Endothelial cell of umbilical vein (primary cell): Measurements from ENCODE around the gene OR8G1. TPM values are rescaled to one million over a fixed set of nuclear protein-coding genes. Genes with fewer than 3 reads are reported as not detected.

Experiments
- BruUV-seq: library from RNA; stranded (reverse); fragments of 400-500 nt; replicated peaks from 2 replicates; lab custom pipeline; 2021; lab: Mats Ljungman, UMichigan
- CTCF ChIA-PET: fragments of 300-600, 350-600 bp; sonication (Branson Sonifier 250); formaldehyde crosslinking; loops from one replicate; lab custom pipeline; 2021; ENCODE audit warnings: antibody characterized with exemption, inconsistent platforms; lab: Charles Lee
- POLR2A ChIA-PET: fragments of 300-600, 350-600 bp; sonication (Branson Sonifier 250); formaldehyde crosslinking; loops from one replicate; lab custom pipeline; 2021; ENCODE audit warnings: antibody characterized with exemption, inconsistent platforms; lab: Charles Lee
- DNase-seq: peaks from one replicate; pipeline ENCODE4 v3.0.0-alpha.2; 2011; ENCODE audit warnings: low read depth, low spot score
- FAIRE-seq: peaks from 2 replicates; lab custom pipeline; 2011; peaks lifted over from hg19 to GRCh38; lab: Jason Lieb, UNC
- H2AFZ ChIP-seq: 2 replicates; pipeline ENCODE4 v1.6.0; 2012; ENCODE audit warnings: low read depth, low read length, control low read depth, inconsistent platforms
- H3K27ac ChIP-seq: 2 replicates; pipeline ENCODE4 v1.5.1; 2011; ENCODE audit warnings: low read depth, mild to moderate bottlenecking, control low read depth, low read length, moderate library complexity; ENCODE audit not compliant: insufficient read depth
- H3K27me3 ChIP-seq, 2 experiments: 2 replicates each; pipeline versions ENCODE4 v1.6.0 to v1.6.1; 2011; ENCODE audit warnings: low read length in 2 of 2, mixed read lengths in 1 of 2; ENCODE audit not compliant: control insufficient read depth in 2 of 2, insufficient read depth in 2 of 2
- H3K36me3 ChIP-seq, 2 experiments: 2 replicates in 1 of 2; 3 replicates in 1 of 2; pipeline ENCODE4 v1.5.1; 2011; ENCODE audit warnings: low read length in 2 of 2, mild to moderate bottlenecking in 1 of 2, moderate library complexity in 1 of 2; ENCODE audit not compliant: control insufficient read depth in 2 of 2, insufficient read depth in 2 of 2; ENCODE audit errors: extremely low read depth in 1 of 2
- H3K4me1 ChIP-seq: 3 replicates; pipeline ENCODE4 v1.5.1; 2011; ENCODE audit warnings: mild to moderate bottlenecking, low read length; ENCODE audit not compliant: control insufficient read depth, insufficient read depth; ENCODE audit errors: extremely low read depth
- H3K4me2 ChIP-seq: 2 replicates; pipeline ENCODE4 v1.6.1; 2011; ENCODE audit warnings: low read length, control low read depth, mixed read lengths; ENCODE audit not compliant: insufficient read depth
- H3K4me3 ChIP-seq, 3 experiments: fragments of 200-600 bp in 1 of 3; sonication (generic), shearing (Covaris generic) in 1 of 3; replicated peaks in 1 of 3; 2 replicates each; pipeline ENCODE4 v1.5.1; 2011 to 2016; ENCODE audit warnings: control low read depth in 3 of 3, low read length in 3 of 3, mild to moderate bottlenecking in 2 of 3, inconsistent platforms in 1 of 3, low read depth in 1 of 3, moderate library complexity in 1 of 3; ENCODE audit not compliant: insufficient read depth in 1 of 3
- H3K79me2 ChIP-seq: 2 replicates; pipeline ENCODE4 v1.6.0; 2012; ENCODE audit warnings: low read length, inconsistent platforms; ENCODE audit not compliant: control insufficient read depth, insufficient read depth
- H3K9ac ChIP-seq: replicated peaks from 2 replicates; pipeline ENCODE3; 2011; ENCODE audit warnings: low read length, control low read depth; ENCODE audit not compliant: insufficient read depth; ENCODE audit errors: extremely low read depth
- H3K9me1 ChIP-seq: replicated peaks from 3 replicates; pipeline ENCODE4 v1.6.0; 2011; ENCODE audit warnings: mild to moderate bottlenecking, low read length; ENCODE audit not compliant: control insufficient read depth, insufficient read depth; ENCODE audit errors: extremely low read depth
- H3K9me3 ChIP-seq: replicated peaks from 2 replicates; pipeline ENCODE4 v1.5.1; 2012; ENCODE audit warnings: low read length, inconsistent platforms; ENCODE audit not compliant: control insufficient read depth, insufficient read depth
- H4K20me1 ChIP-seq: replicated peaks from 2 replicates; pipeline ENCODE3; 2011; ENCODE audit warnings: mild to moderate bottlenecking, low read length; ENCODE audit not compliant: control insufficient read depth, insufficient read depth; ENCODE audit errors: extremely low read depth
- CTCF ChIP-seq, 2 donors: IDR thresholded peaks; 1 replicate in 1 of 2; 2 replicates in 1 of 2; pipeline ENCODE4 v1.5.1; 2011; ENCODE audit warnings: low read length in 2 of 2, mild to moderate bottlenecking in 2 of 2, moderate library complexity in 2 of 2, control low read depth in 1 of 2, inconsistent platforms in 1 of 2, low read depth in 1 of 2; ENCODE audit not compliant: insufficient read depth in 1 of 2; ENCODE audit errors: extremely low read depth in 1 of 2
- EZH2 ChIP-seq: IDR thresholded peaks from 2 replicates; pipeline ENCODE4 v1.6.1; 2012; ENCODE audit warnings: borderline replicate concordance, low read depth, mild to moderate bottlenecking, moderate library complexity, low read length, inconsistent platforms; ENCODE audit not compliant: severe bottlenecking
- FOS ChIP-seq: IDR thresholded peaks from 2 replicates; pipeline ENCODE4 v1.6.1; 2011; ENCODE audit warnings: mild to moderate bottlenecking, low read length, moderate library complexity, borderline replicate concordance; ENCODE audit not compliant: insufficient read depth
- GATA2 ChIP-seq: IDR thresholded peaks from 2 replicates; pipeline ENCODE4 v1.7.0; 2011; ENCODE audit warnings: low read depth, mild to moderate bottlenecking, moderate library complexity, mixed read lengths, low read length; ENCODE audit not compliant: insufficient read length, insufficient read depth
- JUN ChIP-seq: IDR thresholded peaks from 2 replicates; pipeline ENCODE4 v1.6.1; 2011; ENCODE audit warnings: borderline replicate concordance, low read depth; ENCODE audit not compliant: insufficient read length, insufficient read depth
- MAX ChIP-seq: IDR thresholded peaks from 2 replicates; pipeline ENCODE4 v1.6.1; 2011; ENCODE audit not compliant: insufficient read depth, insufficient read length
- MYC ChIP-seq: IDR thresholded peaks from one replicate; pipeline ENCODE4 v1.6.1; 2011; ENCODE audit warnings: mild to moderate bottlenecking, low read depth, low read length
- POLR2A ChIP-seq: IDR thresholded peaks from 2 replicates; pipeline ENCODE4 v1.6.1; 2012; ENCODE audit warnings: low read depth, mild to moderate bottlenecking, control low read depth, low read length
- POLR2AphosphoS5 ChIP-seq: IDR thresholded peaks from 2 replicates; pipeline ENCODE4 v1.6.1; 2012; ENCODE audit warnings: low read depth, mild to moderate bottlenecking, control low read depth, low read length, moderate library complexity; ENCODE audit not compliant: insufficient read depth
- dilution Hi-C: fragments of 300-500 bp; cut with MboI; formaldehyde crosslinking; loops from one replicate; pipeline ENCODE4 v1.15.0; 2019; ENCODE audit warnings: low sequenced_read_pairs; ENCODE audit not compliant: extremely low pct_ligation_motif_present
- intact Hi-C: fragments of 100-400 bp; cut with micrococcal nuclease; formaldehyde crosslinking; loops from one replicate; pipeline ENCODE4 v1.10.0; 2022
- polyA plus RNA-seq, 4 experiments: library from polyadenylated mRNA; depleted of rRNA in 3 of 4; stranded (reverse) in 3 of 4; unstranded in 1 of 4; fragments of >200 nt; gene quantifications; 2 replicates each; pipeline versions ENCODE4 v1.2.1 to v1.2.3, GENCODE V29; 2011 to 2012; ENCODE audit warnings: missing spikeins in 1 of 4
- total RNA-seq: library from RNA; stranded (reverse); gene quantifications from 2 replicates; pipeline ENCODE4 v1.2.3, GENCODE V29; 2021

Gene OR8G1
- total and polyA plus RNA-seq, 2 donors (not counting 3 experiments of a cell fraction or from before 2014, with no cell fraction given): not detected

GRCh38 chr11:124204008-124204407 is 36.9 kb upstream of the OR8G1 start:
- no peak overlapping the region for H3K4me3 ChIP-seq
- H3K9me3 ChIP-seq: no peaks in the 10 kb centered on the region
- CTCF ChIA-PET: interaction anchor here (0.9 kb wide), 1 partner anchor 9 kb away, joined by 3 read pairs; no protein-coding TSS in a partner anchor
- H3K4me1 ChIP-seq: no peaks in the 10 kb centered on the region
- DNase-seq: no peak
- H2AFZ ChIP-seq: no peak overlapping the region
- POLR2A ChIA-PET: no interaction called here
- no peaks in the 10 kb centered on the region for H4K20me1 ChIP-seq
- H3K27me3 ChIP-seq: peaks cover 0 to 6% of the 10 kb centered on the region in 2 experiments
- H3K27ac ChIP-seq: no peak overlapping the region
- no TSS peak for BruUV-seq
- no peaks in the 10 kb centered on the region for H3K79me2 ChIP-seq
- intact Hi-C loops: no loop called here
- H3K4me2 ChIP-seq: no peak overlapping the region
- no peaks in the 10 kb centered on the region for H3K36me3 ChIP-seq
- no peak overlapping the region for H3K9ac ChIP-seq
- no peak for TF ChIP-seq GATA2
- TF ChIP-seq MAX: no peak
- no peak for TF ChIP-seq JUN
- TF ChIP-seq POLR2AphosphoS5: no peak
- TF ChIP-seq FOS: no peak
- no peak for TF ChIP-seq CTCF (IDR thresholded peaks at IDR 0.05; ENCODE audit: extremely low read depth in 1 of 2, insufficient read depth in 1 of 2, low read depth in 1 of 2, low read length in 2 of 2)
- no peak for TF ChIP-seq EZH2
- no peak for TF ChIP-seq POLR2A
- TF ChIP-seq MYC: no peak
- no peaks in the 10 kb centered on the region for H3K9me1 ChIP-seq
- FAIRE-seq: no peak
- dilution Hi-C loops: no loop called here
